GM12875 (cell line): ENCODE data around the gene HDAC9.
"Not testable (repeated sequence)": the region's sequence is repeated elsewhere in the genome, so short reads cannot be mapped to it uniquely, and the experiment has no call there.

ENCODE experiments used
- H3K4me3 ChIP-seq: one replicate; pipeline ENCODE4 v1.5.1; 2011; ENCODE audit warnings: low read depth, low read length, control low read depth
- TF ChIP-seq, protein P1 (sequence below): IDR thresholded peaks from 2 replicates; pipeline ENCODE4 v1.5.1; 2011; ENCODE audit warnings: low read depth, mild to moderate bottlenecking, control low read depth, inconsistent platforms, low read length, moderate library complexity, borderline replicate concordance; ENCODE audit not compliant: insufficient read depth

HDAC9 gene

GRCh38 chr7:18952846-18953245, 457.3 kb downstream of the HDAC9 start:
- TF ChIP-seq, protein P1, sequence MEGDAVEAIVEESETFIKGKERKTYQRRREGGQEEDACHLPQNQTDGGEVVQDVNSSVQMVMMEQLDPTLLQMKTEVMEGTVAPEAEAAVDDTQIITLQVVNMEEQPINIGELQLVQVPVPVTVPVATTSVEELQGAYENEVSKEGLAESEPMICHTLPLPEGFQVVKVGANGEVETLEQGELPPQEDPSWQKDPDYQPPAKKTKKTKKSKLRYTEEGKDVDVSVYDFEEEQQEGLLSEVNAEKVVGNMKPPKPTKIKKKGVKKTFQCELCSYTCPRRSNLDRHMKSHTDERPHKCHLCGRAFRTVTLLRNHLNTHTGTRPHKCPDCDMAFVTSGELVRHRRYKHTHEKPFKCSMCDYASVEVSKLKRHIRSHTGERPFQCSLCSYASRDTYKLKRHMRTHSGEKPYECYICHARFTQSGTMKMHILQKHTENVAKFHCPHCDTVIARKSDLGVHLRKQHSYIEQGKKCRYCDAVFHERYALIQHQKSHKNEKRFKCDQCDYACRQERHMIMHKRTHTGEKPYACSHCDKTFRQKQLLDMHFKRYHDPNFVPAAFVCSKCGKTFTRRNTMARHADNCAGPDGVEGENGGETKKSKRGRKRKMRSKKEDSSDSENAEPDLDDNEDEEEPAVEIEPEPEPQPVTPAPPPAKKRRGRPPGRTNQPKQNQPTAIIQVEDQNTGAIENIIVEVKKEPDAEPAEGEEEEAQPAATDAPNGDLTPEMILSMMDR, result no peak
- H3K4me3 ChIP-seq, result no peak overlapping the region

DNA sequence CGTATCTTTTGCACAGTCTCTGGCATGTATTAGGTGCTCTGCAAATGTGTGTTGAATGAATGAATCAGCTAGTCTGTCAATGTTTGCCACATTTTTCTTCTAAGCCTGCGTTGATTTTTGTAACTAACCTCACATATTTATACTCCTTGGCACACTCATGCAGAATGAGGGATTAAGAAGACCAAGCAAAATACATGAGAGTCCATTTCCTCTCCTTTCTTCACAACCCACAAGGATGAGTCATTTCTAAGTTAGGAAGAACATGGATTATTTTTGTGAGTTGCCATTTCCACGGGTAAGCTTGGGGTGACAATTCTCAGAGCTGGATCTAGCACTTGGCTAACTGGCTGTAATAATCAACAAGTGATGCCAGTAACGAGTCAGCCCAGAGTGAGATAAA, 463.1 kb downstream of the HDAC9 start:
- H3K4me3 ChIP-seq, result no peak overlapping the region
- TF ChIP-seq, protein P1, result no peak

DNA sequence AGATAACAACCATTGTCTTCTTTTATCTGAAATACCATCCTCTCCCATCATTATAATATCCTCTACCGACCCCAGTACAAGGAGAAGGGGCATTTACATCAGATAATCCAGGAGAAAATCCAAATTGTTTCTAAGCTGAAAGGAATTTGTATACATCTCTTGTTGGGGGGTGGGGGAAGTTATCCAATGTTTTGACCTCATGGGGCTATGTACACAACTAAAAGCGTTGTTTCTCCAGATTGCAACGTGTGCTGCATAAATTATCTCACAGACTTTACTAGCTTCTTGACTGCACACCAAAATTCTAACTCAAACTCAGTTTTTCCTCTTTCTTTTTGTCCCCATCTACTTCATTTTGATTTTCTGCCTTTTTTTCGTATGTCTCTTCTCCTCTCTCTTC, 465.2 kb downstream of the HDAC9 start:
- H3K4me3 ChIP-seq, result no peak overlapping the region
- TF ChIP-seq, protein P1, result no peak

GRCh38 chr7:18962031-18962430, 466.5 kb downstream of the HDAC9 start:
- TF ChIP-seq, protein P1, result no peak
- H3K4me3 ChIP-seq, result no peak overlapping the region

- TF ChIP-seq, protein P1, result no peak
- no peak overlapping the region for H3K4me3 ChIP-seq
Measured at GRCh38 chr7:18965657-18966056, 470.1 kb downstream of the HDAC9 start.

DNA sequence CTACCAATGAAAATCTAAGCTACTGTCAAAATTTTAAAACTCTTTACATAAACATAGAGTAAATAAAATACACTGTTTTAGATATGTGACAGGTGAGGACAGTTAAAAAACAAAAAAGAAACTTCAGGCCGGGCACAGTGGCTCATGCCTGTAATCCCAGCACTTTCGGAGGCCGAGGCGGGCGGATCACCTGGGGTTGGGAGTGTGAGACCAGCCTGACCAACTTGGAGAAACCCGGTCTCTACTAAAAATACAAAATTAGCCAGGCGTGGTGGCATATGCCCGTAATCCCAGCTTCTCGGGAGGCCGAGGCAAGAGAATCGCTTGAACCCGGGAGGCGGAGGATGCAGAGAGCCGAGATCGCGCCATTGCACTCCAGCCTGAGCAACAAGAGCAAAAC, 472.2 kb downstream of the HDAC9 start:
- H3K4me3 ChIP-seq, result not testable (repeated sequence)

DNA sequence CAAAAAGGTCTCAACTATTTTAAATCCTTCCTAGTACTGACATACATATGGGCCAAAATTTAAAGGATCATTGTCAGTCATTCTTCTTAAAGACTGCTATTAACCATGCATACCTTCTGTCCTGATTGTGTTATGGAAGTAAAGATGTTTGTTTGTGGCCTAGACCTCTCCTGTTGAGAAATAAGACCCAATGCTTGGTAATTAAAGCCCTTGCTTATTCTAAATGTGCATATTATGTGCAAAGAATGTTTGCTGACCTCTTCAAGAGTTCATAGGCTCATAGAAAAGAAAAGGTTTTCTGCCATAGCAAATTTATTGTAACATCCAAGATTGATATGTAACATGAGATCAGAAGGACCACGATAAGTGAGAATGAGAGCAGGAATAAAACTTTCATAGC, 476.3 kb downstream of the HDAC9 start:
- TF ChIP-seq, protein P1, result no peak

GRCh38 chr7:18974803-18975202, 479.3 kb downstream of the HDAC9 start:
- no peak overlapping the region for H3K4me3 ChIP-seq
- TF ChIP-seq, protein P1, result no peak

More for the DNA sequence above, 476.3 kb downstream of the HDAC9 start:
- H3K4me3 ChIP-seq, result no peak overlapping the region
